IPS-NIHi11 (cell line): ENCODE results near the gene TP53AIP1.
"Not testable (repeated sequence)": the region's sequence is repeated elsewhere in the genome, so short reads cannot be mapped to it uniquely, and the experiment has no call there.

Experiments used
- DNase-seq: peaks from one replicate; pipeline ENCODE4 v3.0.0; 2012; ENCODE audit warnings: mixed read lengths, low spot score

The TP53AIP1 gene

DNA sequence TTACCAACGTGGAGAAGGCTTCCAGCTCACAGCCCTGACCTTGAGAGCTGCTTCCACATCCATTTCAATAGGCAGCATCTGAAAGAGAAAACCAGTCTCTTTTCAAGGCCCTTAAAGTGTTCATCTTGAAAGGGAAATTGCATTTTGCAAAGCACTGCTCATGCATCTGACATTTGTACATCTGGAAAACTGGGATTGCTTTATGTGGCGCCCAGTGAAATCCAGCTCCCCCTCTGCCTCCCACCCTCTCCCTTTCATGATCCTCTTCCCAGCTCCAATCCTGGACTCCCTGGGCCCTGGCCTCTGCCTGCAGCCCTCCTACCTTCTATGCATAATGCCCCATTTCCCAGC is 17.4 kb downstream of the TP53AIP1 start:
- DNase-seq = no peak

DNA sequence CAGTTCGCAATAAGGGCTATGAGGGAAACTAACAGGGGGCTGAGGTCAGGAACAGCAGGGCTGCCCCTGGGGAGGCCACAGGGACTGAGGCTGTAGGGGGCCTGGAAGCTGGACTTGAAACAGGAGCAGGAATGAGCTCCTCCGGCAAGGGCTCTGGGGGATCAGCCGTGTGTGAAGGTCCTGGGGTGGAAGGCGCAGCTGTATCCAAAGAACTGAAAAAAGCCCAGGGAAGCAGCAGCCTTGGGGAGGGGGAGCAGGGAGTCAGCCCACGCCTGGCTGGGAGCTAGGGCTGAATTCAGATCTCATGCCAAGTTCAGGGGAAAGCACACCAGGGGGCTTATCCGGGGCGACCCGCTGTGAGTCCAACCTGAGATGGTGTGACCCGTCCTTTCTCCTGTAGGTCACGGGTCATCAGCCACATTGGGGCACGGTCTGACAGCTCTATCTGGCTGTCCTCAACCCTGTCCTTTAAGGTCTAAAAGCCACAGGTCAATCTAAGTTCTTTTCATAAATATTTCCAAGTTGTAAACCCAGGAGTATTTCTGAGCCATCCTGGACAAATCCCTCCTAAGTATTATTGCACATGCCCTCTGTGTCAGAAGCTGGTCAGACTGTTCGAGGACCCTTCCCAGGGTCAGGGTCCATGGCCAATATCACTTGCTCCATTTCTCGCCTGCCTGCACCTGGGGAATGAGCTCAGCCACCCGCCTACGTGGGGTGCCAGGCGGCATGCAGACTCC is 18.0 kb downstream of the TP53AIP1 start:
- peak; percentile 35 for DNase-seq

DNA sequence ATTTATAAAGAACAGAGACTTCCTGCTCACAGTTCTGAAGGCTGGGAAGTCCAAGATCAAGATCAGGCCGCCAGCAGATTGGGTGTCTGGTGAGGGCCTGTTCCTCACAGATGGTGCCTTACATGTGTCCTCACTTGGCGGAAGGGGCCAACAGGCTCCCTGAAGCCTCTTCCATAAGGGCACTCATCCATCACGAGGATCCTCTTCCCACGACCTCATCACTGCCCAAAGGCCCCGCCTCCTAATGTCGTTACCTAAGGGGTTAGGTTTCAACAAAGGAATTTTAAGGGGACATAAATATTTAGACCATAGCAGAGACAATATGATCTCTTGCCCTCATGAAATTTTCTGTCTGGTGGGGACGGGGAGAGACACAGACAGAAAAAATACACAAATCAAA is 18.6 kb downstream of the TP53AIP1 start:
- no peak for DNase-seq

GRCh38 chr11:128921793-128922192 is 20.9 kb downstream of the TP53AIP1 start:
- no peak for DNase-seq

GRCh38 chr11:128920666-128921065 is 22.0 kb downstream of the TP53AIP1 start:
- DNase-seq = no peak

DNA sequence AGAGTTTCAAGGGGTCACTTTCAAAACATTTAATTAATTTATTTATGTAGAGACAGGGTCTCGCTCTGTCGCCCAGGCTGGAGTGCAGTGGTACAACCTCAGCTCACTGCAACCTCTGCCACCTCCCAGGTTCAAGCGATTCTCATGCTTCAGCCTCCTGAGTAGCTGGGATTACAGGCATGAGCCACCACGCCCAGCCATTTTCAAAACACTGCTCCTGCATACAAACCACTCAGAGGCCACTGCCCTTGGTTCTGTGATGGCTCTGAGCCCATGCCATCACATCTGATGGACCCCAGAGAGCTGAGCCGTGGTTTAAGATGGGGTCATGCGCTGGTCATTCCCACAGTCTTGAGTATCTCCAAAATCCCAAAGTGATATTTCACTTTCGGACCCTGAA is 23.0 kb downstream of the TP53AIP1 start:
- DNase-seq = not testable (repeated sequence)

DNA sequence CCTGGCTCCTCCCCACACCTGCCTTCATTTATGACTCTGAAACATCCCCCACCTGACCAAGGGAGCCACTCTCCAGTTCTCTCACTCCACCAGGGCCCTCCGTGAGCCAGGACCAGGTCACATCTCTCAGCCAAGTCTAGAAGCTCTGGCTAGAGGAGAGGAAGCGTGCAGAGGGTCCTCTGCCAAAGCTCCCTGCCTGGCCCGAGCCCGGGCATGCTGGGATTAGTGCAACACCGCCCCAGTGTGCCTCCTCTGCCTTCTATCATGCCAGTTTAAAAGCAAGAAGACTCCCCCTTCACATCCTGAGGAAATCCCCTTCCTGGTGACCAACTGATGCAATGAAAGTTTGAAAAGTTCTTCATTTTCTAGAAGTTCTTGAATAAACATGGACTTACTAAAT is 23.5 kb downstream of the TP53AIP1 start:
- no peak for DNase-seq

DNA sequence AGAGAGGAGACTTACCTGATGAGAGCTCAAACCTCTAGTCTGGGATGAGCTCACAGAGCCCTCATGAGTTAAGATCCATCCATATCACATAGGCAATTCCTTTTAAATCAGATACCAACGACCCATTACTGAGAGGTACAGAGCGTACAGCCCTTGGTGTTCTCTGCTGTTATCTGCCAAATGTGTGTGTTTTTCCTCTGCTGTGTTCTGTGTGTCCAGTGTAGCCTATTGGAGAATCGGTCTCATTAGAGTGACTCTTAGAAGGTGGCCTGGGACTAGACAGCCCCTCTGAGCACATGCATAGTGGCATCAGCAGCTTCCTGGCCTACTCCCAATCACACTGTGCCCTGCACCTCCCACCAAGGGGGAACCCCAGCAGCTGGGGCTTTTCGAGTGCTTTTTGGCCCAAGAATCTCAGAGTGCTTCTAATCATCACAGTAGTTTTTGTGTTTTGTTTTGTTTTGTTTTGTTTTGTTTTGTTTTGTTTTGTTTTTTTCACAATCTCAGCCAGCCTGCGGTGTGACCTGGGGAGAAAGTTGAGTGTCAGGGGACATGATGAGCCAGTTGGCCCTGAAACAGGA is 25.4 kb downstream of the TP53AIP1 start:
- DNase-seq = no peak

GRCh38 chr11:128916681-128917080 is 26.0 kb downstream of the TP53AIP1 start:
- no peak for DNase-seq

DNA sequence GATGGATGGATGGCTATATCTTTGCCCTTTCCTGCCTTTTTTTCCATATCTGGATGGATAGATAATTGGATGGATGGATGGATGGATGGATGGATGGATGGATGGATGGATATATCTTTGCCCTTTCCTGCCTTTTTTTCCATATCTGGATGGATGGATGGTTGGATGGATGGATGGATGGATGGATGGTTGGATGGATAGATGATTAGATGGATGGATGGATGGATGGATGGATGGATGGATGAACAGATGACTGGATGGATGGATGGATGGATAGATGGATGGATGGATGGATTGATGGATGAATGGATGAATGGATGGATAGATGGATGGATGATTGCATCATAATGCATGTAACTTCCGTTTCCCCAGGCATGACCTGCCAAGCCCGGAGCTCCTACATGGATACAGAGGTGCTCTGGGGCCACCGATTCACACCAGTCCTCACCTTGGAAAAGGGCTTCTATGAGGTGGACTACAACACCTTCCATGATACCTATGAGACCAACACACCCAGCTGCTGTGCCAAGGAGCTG is 26.6 kb downstream of the TP53AIP1 start:
- DNase-seq = no peak

DNA sequence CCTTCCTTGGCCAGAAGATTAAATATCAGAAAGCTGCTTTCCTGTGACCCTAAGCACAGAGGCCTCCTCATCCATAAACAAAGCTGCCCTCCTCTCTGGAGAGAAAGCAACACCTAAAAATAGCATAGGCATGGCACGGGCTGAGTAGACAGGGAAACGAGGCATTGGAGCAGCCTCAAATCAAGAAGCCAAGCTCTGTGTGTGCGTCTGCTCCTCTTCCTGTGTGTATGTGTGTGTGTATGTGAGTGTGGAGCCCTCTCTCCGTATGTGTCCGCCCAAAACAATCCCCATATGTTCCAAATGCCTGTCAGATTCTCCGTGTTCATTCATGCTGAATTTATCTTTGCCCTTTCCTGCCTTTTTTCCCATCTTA is 27.5 kb downstream of the TP53AIP1 start:
- DNase-seq = no peak

GRCh38 chr11:128914216-128915148 is 28.2 kb downstream of the TP53AIP1 start:
- no peak for DNase-seq

GRCh38 chr11:128913806-128914205 is 28.9 kb downstream of the TP53AIP1 start:
- DNase-seq = no peak

- no peak for DNase-seq
Observed at GRCh38 chr11:128911701-128912100, 31.0 kb downstream of the TP53AIP1 start.

- no peak for DNase-seq
Observed at GRCh38 chr11:128911239-128911638, 31.4 kb downstream of the TP53AIP1 start.

GRCh38 chr11:128910576-128910975 is 32.1 kb downstream of the TP53AIP1 start:
- DNase-seq = no peak

- no peak for DNase-seq
Observed at GRCh38 chr11:128909438-128910125, 33.1 kb downstream of the TP53AIP1 start.

DNA sequence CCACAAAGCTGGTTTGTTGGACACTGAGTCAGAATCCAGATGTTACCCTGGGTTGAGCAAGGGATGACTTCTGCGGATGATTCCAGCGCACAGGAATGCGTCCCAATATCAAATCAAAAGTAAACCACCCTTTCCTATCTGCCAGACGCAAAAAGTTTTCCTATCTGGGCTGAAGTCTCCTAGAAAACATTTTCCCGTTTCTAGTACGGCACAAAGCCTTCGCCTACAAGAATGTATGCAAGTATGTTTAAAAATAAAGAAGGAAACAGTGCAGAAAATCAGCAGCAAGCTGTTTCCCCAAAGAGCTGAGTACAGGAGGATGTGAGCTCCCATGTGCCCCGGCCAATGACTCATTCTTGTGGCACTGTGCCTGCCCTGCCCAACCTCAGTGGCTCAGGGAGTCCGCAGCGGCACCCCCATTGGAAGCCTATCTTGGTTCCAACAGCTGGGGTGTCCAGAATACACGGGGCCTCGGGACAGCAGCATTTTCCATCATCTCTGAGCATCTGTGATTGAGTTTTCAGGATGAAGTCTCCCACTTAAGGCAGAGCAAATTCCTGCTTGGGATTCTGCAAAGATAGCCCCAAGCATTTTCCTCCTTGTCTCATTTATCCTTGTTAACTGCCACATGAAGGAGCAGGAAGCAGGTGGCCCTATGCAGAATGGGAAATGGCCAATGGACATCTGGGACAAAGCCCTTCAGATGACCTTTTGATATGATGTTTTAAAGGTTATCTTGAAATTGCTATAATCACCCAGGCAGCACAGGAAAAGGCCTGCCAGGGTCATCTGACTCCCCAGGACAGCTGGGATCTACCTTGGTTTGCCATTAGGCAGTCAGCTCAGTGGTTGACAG is 34.1 kb downstream of the TP53AIP1 start:
- DNase-seq = no peak

GRCh38 chr11:128907585-128907984 is 35.1 kb downstream of the TP53AIP1 start:
- no peak for DNase-seq

GRCh38 chr11:128906185-128907050 is 36.3 kb downstream of the TP53AIP1 start:
- no peak for DNase-seq
